ENCODE measurements around the gene GREB1.
"Not testable (repeated sequence)": the region's sequence is repeated elsewhere in the genome, so short reads cannot be mapped to it uniquely, and the experiment has no call there.

GREB1 gene

GRCh38 chr2:11635141-11635540 lies 101.3 kb downstream of the GREB1 start:
- no peak for DNase-seq (ENCODE audit: low spot score)

GRCh38 chr2:11636593-11637295 lies 102.9 kb downstream of the GREB1 start:
- no peak for DNase-seq (ENCODE audit: low spot score)

- DNase-seq (ENCODE audit: low spot score) = no peak
These were observed 103.7 kb downstream of the GREB1 start for GRCh38 chr2:11637546-11637945.

GRCh38 chr2:11639503-11639902 lies 105.7 kb downstream of the GREB1 start:
- no peak for DNase-seq (ENCODE audit: low spot score)

- no peak for DNase-seq (ENCODE audit: low spot score)
These were observed 106.3 kb downstream of the GREB1 start for GRCh38 chr2:11640132-11640531.

GRCh38 chr2:11642972-11643371 lies 109.1 kb downstream of the GREB1 start:
- no peak for DNase-seq (ENCODE audit: low spot score)

GRCh38 chr2:11644293-11644692 lies 110.4 kb downstream of the GREB1 start:
- no peak for DNase-seq (ENCODE audit: low spot score)

- DNase-seq (ENCODE audit: low spot score) = no peak
These were observed 112.7 kb downstream of the GREB1 start for GRCh38 chr2:11646530-11646929.

- DNase-seq (ENCODE audit: low spot score) = no peak
These were observed 114.2 kb downstream of the GREB1 start for GRCh38 chr2:11647834-11648600.

GRCh38 chr2:11649093-11649492 lies 115.2 kb downstream of the GREB1 start:
- DNase-seq (ENCODE audit: low spot score) = no peak

- no peak for DNase-seq (ENCODE audit: low spot score)
These were observed 118.2 kb downstream of the GREB1 start for GRCh38 chr2:11651856-11652548.

GRCh38 chr2:11652553-11652952 lies 118.7 kb downstream of the GREB1 start:
- DNase-seq (ENCODE audit: low spot score) = no peak

GRCh38 chr2:11655495-11655894 lies 121.7 kb downstream of the GREB1 start:
- DNase-seq (ENCODE audit: low spot score) = no peak

GRCh38 chr2:11656252-11656651 lies 122.4 kb downstream of the GREB1 start:
- DNase-seq (ENCODE audit: low spot score) = no peak

GRCh38 chr2:11656671-11657101 lies 122.8 kb downstream of the GREB1 start:
- peak; percentile 46 for DNase-seq (ENCODE audit: low spot score)

GRCh38 chr2:11657195-11657594 lies 123.3 kb downstream of the GREB1 start:
- DNase-seq (ENCODE audit: low spot score) = no peak

GRCh38 chr2:11657646-11658045 lies 123.8 kb downstream of the GREB1 start:
- no peak for DNase-seq (ENCODE audit: low spot score)

GRCh38 chr2:11658208-11659114 lies 124.6 kb downstream of the GREB1 start:
- no peak for DNase-seq (ENCODE audit: low spot score)

GRCh38 chr2:11659115-11659475 lies 125.2 kb downstream of the GREB1 start:
- no peak for DNase-seq (ENCODE audit: low spot score)

GRCh38 chr2:11659851-11660250 lies 126.0 kb downstream of the GREB1 start:
- DNase-seq (ENCODE audit: low spot score) = no peak

- DNase-seq (ENCODE audit: low spot score) = not testable (repeated sequence)
These were observed 126.6 kb downstream of the GREB1 start for GRCh38 chr2:11660396-11660795.

- no peak for DNase-seq (ENCODE audit: low spot score)
These were observed 128.1 kb downstream of the GREB1 start for GRCh38 chr2:11661891-11662435.
